B cell (primary cell): ENCODE data around the gene MGA. TPM values are rescaled to one million over a fixed set of nuclear protein-coding genes. Genes with fewer than 3 reads are reported as not detected.

ENCODE experiments used
- ATAC-seq: fragments of 200-7000 bp; cut with Tn5 transposase; one replicate; pipeline ENCODE4 v1.10.0; 2021; ENCODE audit warnings: low read depth, mild to moderate bottlenecking, moderate number of reproducible peaks, moderate library complexity
- CTCF ChIA-PET: fragments of 350-600 bp; sonication (Branson Sonifier 250); formaldehyde crosslinking; loops from one replicate; lab custom pipeline; 2021; ENCODE audit warnings: antibody characterized with exemption, inconsistent platforms; lab: Charles Lee
- POLR2A ChIA-PET: fragments of 350-600 bp; sonication (Branson Sonifier 250); formaldehyde crosslinking; loops from one replicate; lab custom pipeline; 2021; ENCODE audit warnings: antibody characterized with exemption; lab: Charles Lee
- DNase-seq: peaks from one replicate; pipeline ENCODE4 v3.0.0; 2013
- H2AFZ ChIP-seq: 2 replicates; pipeline ENCODE4 v1.6.1; 2012; ENCODE audit warnings: mild to moderate bottlenecking, low read depth, low read length; ENCODE audit not compliant: insufficient read depth, poor library complexity, severe bottlenecking
- H3K27ac ChIP-seq, 2 donors: 1 replicate in 1 of 2; 2 replicates in 1 of 2; pipeline ENCODE4 v1.5.1; 2012 to 2013; ENCODE audit warnings: low read length in 2 of 2, mild to moderate bottlenecking in 2 of 2, moderate library complexity in 1 of 2
- H3K27me3 ChIP-seq, 4 experiments: fragments of 200-600 bp in 1 of 4; sonication (generic) in 1 of 4; replicated peaks in 1 of 4; 1 replicate in 2 of 4; 2 replicates in 2 of 4; pipeline versions ENCODE4 v1.6.1 to v1.7.0; 2013 to 2016; ENCODE audit warnings: low read length in 3 of 4, mild to moderate bottlenecking in 2 of 4, mixed read lengths in 1 of 4, moderate library complexity in 1 of 4; ENCODE audit not compliant: insufficient read depth in 4 of 4, control insufficient read depth in 3 of 4; ENCODE audit errors: control extremely low read depth in 1 of 4
- H3K36me3 ChIP-seq, 2 experiments: replicated peaks in 1 of 2; 1 replicate in 1 of 2; 2 replicates in 1 of 2; pipeline versions ENCODE4 v1.6.1 to v1.7.1; 2013; ENCODE audit warnings: low read length in 1 of 2; ENCODE audit not compliant: insufficient read depth in 2 of 2, control insufficient read depth in 1 of 2; ENCODE audit errors: control extremely low read depth in 1 of 2, extremely low read depth in 1 of 2
- H3K4me1 ChIP-seq, 2 donors: fragments of 200-600 bp in 1 of 2; sonication (generic) in 1 of 2; 1 replicate in 1 of 2; 2 replicates in 1 of 2; pipeline versions ENCODE4 v1.5.1 to v1.6.1; 2013 to 2017; ENCODE audit warnings: low read length in 2 of 2; ENCODE audit not compliant: control insufficient read depth in 2 of 2, insufficient read depth in 2 of 2
- H3K4me2 ChIP-seq: replicated peaks from 2 replicates; pipeline ENCODE3; 2012; ENCODE audit warnings: mild to moderate bottlenecking, low read depth, low read length; ENCODE audit not compliant: poor library complexity, severe bottlenecking
- H3K4me3 ChIP-seq, 5 experiments: fragments of 200-600 bp in 1 of 5; sonication (generic) in 1 of 5; 1 replicate in 3 of 5; 2 replicates in 2 of 5; pipeline versions ENCODE4 v1.5.1 to v1.7.0; 2011 to 2016; ENCODE audit warnings: low read length in 4 of 5, mild to moderate bottlenecking in 4 of 5, low read depth in 2 of 5, control low read depth in 1 of 5, moderate library complexity in 1 of 5; ENCODE audit not compliant: insufficient read depth in 1 of 5; ENCODE audit errors: control extremely low read depth in 1 of 5, extremely low read depth in 1 of 5
- H3K79me2 ChIP-seq: fragments of 200-600 bp; sonication (generic); one replicate; pipeline ENCODE4 v1.6.0; 2016; ENCODE audit warnings: low read length; ENCODE audit not compliant: control insufficient read depth, insufficient read depth
- H3K9ac ChIP-seq: fragments of 200-600 bp; sonication (generic); 2 replicates; pipeline ENCODE4 v1.6.1; 2017; ENCODE audit warnings: mild to moderate bottlenecking, low read length, moderate library complexity
- H3K9me3 ChIP-seq, 3 donors: one replicate each; pipeline versions ENCODE4 v1.6.1 to v1.7.1; 2013; ENCODE audit warnings: low read length in 2 of 3; ENCODE audit not compliant: control insufficient read depth in 2 of 3, insufficient read depth in 1 of 3; ENCODE audit errors: control extremely low read depth in 1 of 3
- H4K20me1 ChIP-seq: 2 replicates; pipeline ENCODE4 v1.6.0; 2012; ENCODE audit warnings: mild to moderate bottlenecking, low read length; ENCODE audit not compliant: insufficient read depth, control insufficient read depth, poor library complexity, severe bottlenecking
- H3K27ac Mint-ChIP-seq: one replicate; pipeline ENCODE4 v1.8.0; 2021; ENCODE audit warnings: mixed read lengths
- H3K27me3 Mint-ChIP-seq: one replicate; pipeline ENCODE4 v1.8.0; 2021; ENCODE audit warnings: mixed read lengths
- H3K4me1 Mint-ChIP-seq: one replicate; pipeline ENCODE4 v1.8.0; 2021; ENCODE audit warnings: mixed read lengths
- H3K4me3 Mint-ChIP-seq: one replicate; pipeline ENCODE4 v1.8.0; 2021; ENCODE audit warnings: mixed read lengths
- H3K9me3 Mint-ChIP-seq: one replicate; pipeline ENCODE4 v1.8.0; 2022; ENCODE audit warnings: mixed read lengths; ENCODE audit not compliant: insufficient read depth
- EZH2 ChIP-seq: IDR thresholded peaks from 2 replicates; pipeline ENCODE4 v1.6.1; 2012; ENCODE audit warnings: borderline replicate concordance, low read depth, mild to moderate bottlenecking, moderate library complexity, low read length; ENCODE audit not compliant: insufficient read depth, poor library complexity, severe bottlenecking
- WGBS: methylation state at CpG from one replicate; pipeline ENCODE4 v1.1.5; 2013; ENCODE audit warnings: missing lambda C conversion rate; ENCODE audit not compliant: insufficient coverage; 5-methylcytosine and 5-hydroxymethylcytosine counted together
- intact Hi-C: fragments of 100-400 bp; cut with micrococcal nuclease; formaldehyde crosslinking; loops from one replicate; pipeline ENCODE4 v1.10.0; 2022
- polyA plus RNA-seq: library from polyadenylated mRNA; depleted of rRNA; stranded (reverse); fragments of >200 nt; gene quantifications from 2 replicates; pipeline ENCODE4 v1.2.3, GENCODE V29; 2012
- total RNA-seq, 2 donors: library from RNA; stranded (reverse); fragments of 120-200 nt in 1 of 2; gene quantifications; 1 replicate in 1 of 2; 2 replicates in 1 of 2; pipeline versions ENCODE4 v1.2.3 to v1.2.4, GENCODE V29; 2013 to 2022
- TF ChIP-seq, protein P1 (sequence below): fragments of 200-600 bp; IDR thresholded peaks from one replicate; pipeline ENCODE4 v1.8.0; 2022; ENCODE audit warnings: antibody characterized with exemption, mild to moderate bottlenecking

The MGA gene
- total and polyA plus RNA-seq, 2 donors (not counting 1 experiment from before 2014, with no cell fraction given), result 5.4 to 79.7 TPM

DNA sequence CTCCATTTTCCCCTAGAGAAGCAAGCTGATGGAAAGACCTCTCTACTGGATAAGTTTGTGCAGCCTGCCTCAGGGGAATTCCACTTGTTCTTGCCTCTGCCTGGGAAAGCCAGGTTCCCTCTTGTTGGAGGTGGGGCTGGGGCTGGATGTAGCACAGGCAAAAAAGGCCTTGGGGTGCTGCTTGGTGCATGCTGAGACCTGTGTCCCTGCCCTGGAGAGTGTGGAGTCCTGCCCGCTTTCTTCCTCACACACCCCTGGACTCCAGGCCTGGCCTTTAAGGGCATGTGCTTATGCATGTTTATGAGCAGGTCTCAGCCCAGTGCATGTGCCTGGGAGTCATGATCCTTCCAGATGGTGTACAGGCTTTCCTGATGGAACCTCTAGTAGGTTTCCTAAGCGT lies 144.2 kb downstream of the MGA start:
- intact Hi-C loops, result no loop called here
- no peak overlapping the region for H2AFZ ChIP-seq
- H3K4me2 ChIP-seq, result no peak overlapping the region
- no peaks in the 10 kb centered on the region for H3K9me3 ChIP-seq
- TF ChIP-seq EZH2, result no peak
- TF ChIP-seq, protein P1, sequence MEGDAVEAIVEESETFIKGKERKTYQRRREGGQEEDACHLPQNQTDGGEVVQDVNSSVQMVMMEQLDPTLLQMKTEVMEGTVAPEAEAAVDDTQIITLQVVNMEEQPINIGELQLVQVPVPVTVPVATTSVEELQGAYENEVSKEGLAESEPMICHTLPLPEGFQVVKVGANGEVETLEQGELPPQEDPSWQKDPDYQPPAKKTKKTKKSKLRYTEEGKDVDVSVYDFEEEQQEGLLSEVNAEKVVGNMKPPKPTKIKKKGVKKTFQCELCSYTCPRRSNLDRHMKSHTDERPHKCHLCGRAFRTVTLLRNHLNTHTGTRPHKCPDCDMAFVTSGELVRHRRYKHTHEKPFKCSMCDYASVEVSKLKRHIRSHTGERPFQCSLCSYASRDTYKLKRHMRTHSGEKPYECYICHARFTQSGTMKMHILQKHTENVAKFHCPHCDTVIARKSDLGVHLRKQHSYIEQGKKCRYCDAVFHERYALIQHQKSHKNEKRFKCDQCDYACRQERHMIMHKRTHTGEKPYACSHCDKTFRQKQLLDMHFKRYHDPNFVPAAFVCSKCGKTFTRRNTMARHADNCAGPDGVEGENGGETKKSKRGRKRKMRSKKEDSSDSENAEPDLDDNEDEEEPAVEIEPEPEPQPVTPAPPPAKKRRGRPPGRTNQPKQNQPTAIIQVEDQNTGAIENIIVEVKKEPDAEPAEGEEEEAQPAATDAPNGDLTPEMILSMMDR, result no peak
- no peak for DNase-seq
- CTCF ChIA-PET, result interaction anchor here (1.7 to 15.7 kb wide), 2 partner anchors 29 to 201 kb away, joined by 3 to 716 read pairs; partner anchors contain the start of gene MAPKBP1
- no peak for ATAC-seq
- peaks cover 0 to 15% of the 10 kb centered on the region in 2 experiments for H3K36me3 ChIP-seq
- WGBS, result 100% methylated on average over 2 of the region's 2 CpGs
- Mint-ChIP-seq H3K4me1 (no peaks in the 10 kb centered on the region), H3K4me3 (no peak overlapping the region), H3K27ac (no peak overlapping the region), H3K9me3 (no peaks in the 10 kb centered on the region), H3K27me3 (no peaks in the 10 kb centered on the region)
- H3K27ac ChIP-seq, result no peak overlapping the region
- H3K4me1 ChIP-seq, result peaks cover 0 to 1% of the 10 kb centered on the region in 2 donors
- H3K4me3 ChIP-seq, result no peak overlapping the region
- H3K9ac ChIP-seq, result no peak overlapping the region
- no peaks in the 10 kb centered on the region for H4K20me1 ChIP-seq
- H3K27me3 ChIP-seq, result no peaks in the 10 kb centered on the region
- POLR2A ChIA-PET, result no interaction called here
- no peaks in the 10 kb centered on the region for H3K79me2 ChIP-seq

DNA sequence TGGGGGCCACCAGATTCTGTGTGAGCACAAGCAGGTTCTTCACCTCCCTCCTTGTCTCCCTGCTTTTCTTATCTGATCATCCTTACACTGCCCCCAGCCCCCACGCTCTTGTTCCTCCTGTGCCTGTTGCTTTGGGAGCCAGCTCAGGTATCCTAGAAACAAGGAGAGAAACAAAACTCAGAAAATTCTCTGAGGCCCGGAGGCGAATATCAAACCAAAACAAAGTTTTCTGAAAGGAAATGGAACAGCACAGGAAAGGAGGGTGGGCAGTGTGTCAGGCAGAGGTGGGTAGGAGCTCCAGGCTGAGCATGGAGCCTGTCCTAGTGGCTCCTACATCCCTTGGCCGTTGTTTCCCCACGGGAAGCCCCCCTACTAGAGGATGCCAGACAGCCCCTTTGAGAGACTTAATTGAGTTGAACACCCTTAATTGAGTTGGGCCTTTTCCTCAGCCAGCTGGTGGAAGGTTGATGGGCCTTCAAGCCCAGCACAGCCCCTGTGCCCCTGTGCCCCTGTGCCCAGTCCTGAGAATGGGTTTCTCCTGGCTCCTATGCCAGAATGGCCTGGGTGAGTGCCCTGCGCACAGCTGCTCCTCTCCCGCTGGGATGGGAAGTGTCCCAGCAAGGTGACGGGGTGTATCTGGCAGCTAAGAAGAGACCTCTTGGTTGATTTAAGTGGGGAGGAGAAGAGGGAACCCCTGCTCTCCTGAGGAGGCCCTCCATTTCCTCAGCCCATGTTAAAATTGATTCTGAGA lies 144.9 kb downstream of the MGA start:
- Mint-ChIP-seq H3K27ac (no peak overlapping the region), H3K9me3 (no peaks in the 10 kb centered on the region), H3K4me1 (peaks cover 4% of the 10 kb centered on the region), H3K27me3 (no peaks in the 10 kb centered on the region), H3K4me3 (no peak overlapping the region)
- H3K79me2 ChIP-seq, result no peaks in the 10 kb centered on the region
- ChIA-PET CTCF (interaction anchor here (1.7 to 15.7 kb wide), 2 partner anchors 29 to 202 kb away, joined by 3 to 716 read pairs; partner anchors contain the start of gene MAPKBP1), POLR2A (no interaction called here)
- WGBS, result 80% methylated on average over 5 of the region's 8 CpGs
- H2AFZ ChIP-seq, result no peak overlapping the region
- no peak for ATAC-seq
- no peak for TF ChIP-seq EZH2
- TF ChIP-seq, protein P1, result no peak
- peaks cover 5 to 8% of the 10 kb centered on the region in 2 donors for H3K4me1 ChIP-seq
- no peaks in the 10 kb centered on the region for H3K9me3 ChIP-seq
- H3K27me3 ChIP-seq, result no peaks in the 10 kb centered on the region
- intact Hi-C loops, result no loop called here
- H3K9ac ChIP-seq, result no peak overlapping the region
- H3K4me2 ChIP-seq, result no peak overlapping the region
- no peak for DNase-seq
- H3K27ac ChIP-seq, result no peak overlapping the region
- H3K4me3 ChIP-seq, result no peak overlapping the region
- H4K20me1 ChIP-seq, result no peaks in the 10 kb centered on the region
- H3K36me3 ChIP-seq, result peaks cover 0 to 10% of the 10 kb centered on the region in 2 experiments
